Kidney glomerular epithelial cell (primary cell): ENCODE results near the gene LARGE1.
A peak's percentile ranks its signal among the peaks of the same experiment; 100 is the strongest.

Source experiments
- DNase-seq: peaks from one replicate; lab custom pipeline; 2025; lab: John Stamatoyannopoulos, UW

Gene LARGE1

GRCh38 chr22:33853200-33854097 lies 66.8 kb downstream of the LARGE1 start:
- peak; percentile 80 for DNase-seq

DNA sequence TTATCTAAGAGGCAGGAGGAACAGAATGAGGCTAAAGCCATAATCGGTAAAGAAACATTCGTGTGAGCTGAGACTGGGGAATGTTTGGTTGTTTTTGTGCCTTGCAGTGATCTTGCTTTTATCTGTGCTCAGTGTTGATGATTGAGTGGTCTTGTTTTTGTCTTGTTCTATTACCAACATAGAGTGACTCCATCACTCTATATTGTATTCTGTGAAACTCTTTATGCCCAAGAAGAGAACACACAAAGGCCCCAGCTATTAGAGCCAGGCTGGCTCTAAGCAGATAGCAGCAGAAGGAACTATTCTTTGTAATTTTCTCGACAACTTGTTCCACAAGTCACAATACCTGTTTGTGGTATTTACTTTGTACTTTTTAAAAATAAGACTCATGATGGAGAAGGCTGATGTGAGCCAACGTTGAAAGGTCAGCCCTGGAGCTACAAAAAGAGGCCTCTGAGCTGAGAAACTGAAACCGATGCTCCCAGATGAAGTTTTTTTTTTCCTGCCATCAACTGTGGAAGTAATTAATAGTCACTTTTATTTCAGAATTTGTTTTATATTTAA lies 68.4 kb downstream of the LARGE1 start:
- DNase-seq, result no peak

GRCh38 chr22:33851240-33851639 lies 69.0 kb downstream of the LARGE1 start:
- DNase-seq, result no peak

DNA sequence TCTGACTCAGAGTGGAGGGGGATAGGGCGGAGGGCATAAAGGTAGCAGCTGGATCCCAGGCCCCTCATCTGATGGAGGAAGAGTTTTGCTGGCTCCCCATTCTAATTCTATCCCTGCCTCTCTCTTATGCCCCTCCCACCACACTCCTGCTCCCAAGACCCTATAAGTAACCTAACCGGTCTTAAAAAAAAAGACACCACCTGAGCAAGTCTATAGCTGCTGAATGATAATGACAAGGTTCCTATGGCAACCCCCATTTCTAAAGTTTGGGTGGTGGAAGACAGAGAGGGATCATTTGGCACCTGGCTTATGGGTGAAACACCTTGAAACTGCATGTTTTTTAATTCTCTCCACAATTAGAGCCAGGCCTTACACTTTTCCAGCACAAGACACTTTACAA lies 69.6 kb downstream of the LARGE1 start:
- DNase-seq, result no peak

GRCh38 chr22:33850193-33850592 lies 70.1 kb downstream of the LARGE1 start:
- DNase-seq, result no peak

GRCh38 chr22:33848251-33848650 lies 72.0 kb downstream of the LARGE1 start:
- no peak for DNase-seq

- no peak for DNase-seq
These were observed 76.0 kb downstream of the LARGE1 start for GRCh38 chr22:33844273-33844672.

DNA sequence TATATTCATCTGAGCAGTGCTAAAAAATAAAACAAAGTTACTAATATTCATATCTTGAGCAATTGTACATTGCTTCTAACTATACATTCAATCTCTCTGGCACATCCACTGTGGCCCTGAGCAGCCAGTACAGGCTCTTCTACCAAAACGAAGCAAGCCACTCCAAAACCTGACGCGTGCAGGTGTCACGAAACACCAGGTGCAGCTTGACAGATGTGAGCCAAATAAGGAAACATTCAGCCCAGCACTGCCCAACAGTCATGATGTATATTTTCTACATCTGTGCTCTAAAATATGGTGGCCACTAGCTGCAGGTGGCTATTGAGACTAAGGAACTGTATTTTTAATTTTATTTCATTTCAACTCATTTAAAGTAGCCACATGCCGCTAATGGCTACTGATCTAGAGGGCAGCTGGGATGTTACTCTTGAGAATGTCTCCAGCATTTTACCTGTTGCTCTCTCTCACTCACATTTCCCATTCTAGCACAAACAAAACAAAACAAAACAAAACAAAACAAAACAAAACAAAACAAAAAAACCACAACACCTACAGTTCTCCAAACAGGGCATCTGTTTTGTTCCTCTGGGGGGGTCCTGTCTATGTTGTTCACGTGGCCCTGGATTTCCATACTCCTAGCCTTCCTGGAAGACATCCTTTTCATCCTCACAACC lies 77.7 kb downstream of the LARGE1 start:
- DNase-seq, result no peak

DNA sequence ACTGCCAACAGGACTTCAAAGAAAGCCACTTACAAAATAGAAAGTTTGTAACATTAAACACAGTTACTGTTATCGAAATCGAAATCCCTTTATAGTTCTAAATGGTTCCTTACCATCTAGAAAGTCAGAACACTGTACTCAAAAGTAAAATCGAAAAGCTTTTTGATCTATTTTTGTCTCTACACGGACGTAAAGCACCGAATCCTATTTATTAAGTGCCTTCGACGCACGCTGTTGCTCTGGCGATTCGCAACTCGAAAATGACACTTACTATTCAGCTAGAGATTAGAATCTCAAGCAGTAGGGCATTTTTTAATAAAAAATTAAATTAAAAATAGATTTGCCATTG lies 78.3 kb downstream of the LARGE1 start:
- DNase-seq, result no peak

GRCh38 chr22:33841281-33842005 lies 78.8 kb downstream of the LARGE1 start:
- DNase-seq, result no peak

- DNase-seq, result no peak
These were observed 81.6 kb downstream of the LARGE1 start for GRCh38 chr22:33838644-33839043.

- no peak for DNase-seq
These were observed 82.5 kb downstream of the LARGE1 start for GRCh38 chr22:33837826-33838225.

DNA sequence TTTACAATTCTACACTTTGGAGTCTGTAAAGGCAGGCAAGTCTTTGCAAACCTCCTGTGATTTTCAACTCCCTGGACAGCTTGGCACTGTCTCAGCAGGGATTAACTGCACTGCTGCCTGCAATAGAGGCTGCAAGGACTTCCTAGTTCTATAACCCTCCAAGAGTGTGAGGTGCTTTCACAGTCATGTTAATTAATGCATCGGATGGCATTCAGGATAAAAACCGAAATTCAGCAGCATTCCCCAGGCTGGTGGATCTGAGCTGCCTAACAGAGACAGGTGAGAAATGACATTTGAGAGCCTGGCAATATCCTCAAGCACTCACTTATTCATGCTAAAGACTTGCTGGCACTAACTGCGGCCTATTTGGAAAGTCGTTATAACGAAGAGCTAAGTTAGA lies 85.0 kb downstream of the LARGE1 start:
- no peak for DNase-seq

- DNase-seq, result no peak
These were observed 87.6 kb downstream of the LARGE1 start for GRCh38 chr22:33832558-33833151.

- DNase-seq, result no peak
These were observed 88.6 kb downstream of the LARGE1 start for GRCh38 chr22:33831651-33832050.

DNA sequence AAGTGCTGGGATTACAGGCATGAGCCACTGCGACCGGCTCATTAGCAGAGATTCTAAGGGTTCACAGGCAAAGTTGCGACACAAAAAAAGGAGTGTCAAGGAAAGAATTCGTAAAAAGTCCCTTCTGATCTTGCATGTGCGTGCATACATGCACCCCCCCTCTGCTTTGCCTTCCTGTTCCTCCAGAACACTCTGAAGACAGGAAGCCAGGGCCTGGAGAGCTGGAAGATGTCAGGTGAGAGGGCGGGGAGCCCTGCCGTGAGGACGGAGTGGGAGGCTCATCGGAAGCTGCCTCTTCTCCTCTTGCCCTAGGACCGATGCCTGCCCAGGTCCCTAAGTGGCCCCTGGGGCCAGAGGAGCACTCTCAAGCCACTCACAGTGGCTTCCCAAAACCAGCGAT lies 89.1 kb downstream of the LARGE1 start:
- DNase-seq, result no peak

GRCh38 chr22:33829546-33830280 lies 90.6 kb downstream of the LARGE1 start:
- DNase-seq, result no peak

DNA sequence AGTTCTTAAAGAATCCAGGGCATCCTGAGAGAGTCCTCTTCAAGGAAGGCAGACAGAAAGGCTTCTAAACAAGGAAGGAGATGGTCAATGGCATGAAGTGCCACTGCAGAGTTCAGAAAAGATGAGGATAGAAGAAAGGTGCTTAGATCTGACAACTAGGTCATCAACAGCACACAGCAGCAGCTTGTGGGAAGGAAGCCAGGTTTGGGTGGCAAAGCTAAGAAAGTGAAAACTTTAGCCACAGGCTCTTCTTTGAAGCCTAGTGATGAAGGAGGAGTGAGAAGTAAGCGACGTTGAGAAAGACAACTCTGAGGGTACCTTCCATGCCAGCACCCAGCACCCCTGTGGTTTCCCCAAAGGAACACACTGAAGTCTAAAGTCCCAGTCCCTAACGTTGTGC lies 92.0 kb downstream of the LARGE1 start:
- DNase-seq, result no peak

- no peak for DNase-seq
These were observed 94.5 kb downstream of the LARGE1 start for GRCh38 chr22:33825761-33826160.

GRCh38 chr22:33823552-33823951 lies 96.7 kb downstream of the LARGE1 start:
- no peak for DNase-seq

GRCh38 chr22:33821290-33821689 lies 99.0 kb downstream of the LARGE1 start:
- DNase-seq, result no peak
